Naive thymus-derived CD4-positive, alpha-beta T cell (primary cell): ENCODE measurements around the gene ITGA4. TPM values are rescaled to one million over a fixed set of nuclear protein-coding genes. Genes with fewer than 3 reads are reported as not detected.

Source experiments
- ATAC-seq: fragments of 150-1000 bp; cut with Tn5 transposase; 2 replicates; pipeline ENCODE4 v1.10.0; 2021; ENCODE audit warnings: mild to moderate bottlenecking, moderate library complexity
- CTCF ChIA-PET: fragments of 350-600 bp; sonication (Branson Sonifier 250); formaldehyde crosslinking; loops from one replicate; lab custom pipeline; 2021; ENCODE audit warnings: antibody characterized with exemption; lab: Charles Lee
- POLR2A ChIA-PET: fragments of 350-600 bp; sonication (Branson Sonifier 250); formaldehyde crosslinking; loops from one replicate; lab custom pipeline; 2021; ENCODE audit warnings: antibody characterized with exemption, inconsistent platforms; lab: Charles Lee
- DNase-seq, 9 donors: peaks; one replicate each; pipeline versions ENCODE4 v3.0.0 to v3.0.0-alpha.2; 2020 to 2022; ENCODE audit warnings: mixed read lengths in 1 of 9
- H3K27ac ChIP-seq: one replicate; pipeline ENCODE4 v1.7.0; 2013; ENCODE audit warnings: mild to moderate bottlenecking, low read depth, low read length, moderate library complexity
- H3K27me3 ChIP-seq, 2 donors: one replicate each; pipeline ENCODE4 v1.7.0; 2013; ENCODE audit warnings: low read length in 2 of 2, mild to moderate bottlenecking in 2 of 2, moderate library complexity in 2 of 2; ENCODE audit not compliant: control insufficient read depth in 2 of 2, insufficient read depth in 2 of 2
- H3K36me3 ChIP-seq, 3 experiments: 1 replicate in 2 of 3; 2 replicates in 1 of 3; pipeline ENCODE4 v1.7.0; 2013; ENCODE audit warnings: low read length in 3 of 3, mild to moderate bottlenecking in 3 of 3, moderate library complexity in 1 of 3; ENCODE audit not compliant: insufficient read depth in 3 of 3, control insufficient read depth in 2 of 3
- H3K4me1 ChIP-seq, 2 donors: one replicate each; pipeline ENCODE4 v1.7.0; 2013; ENCODE audit warnings: low read length in 2 of 2, mild to moderate bottlenecking in 2 of 2, moderate library complexity in 1 of 2; ENCODE audit not compliant: control insufficient read depth in 2 of 2, insufficient read depth in 2 of 2
- H3K4me3 ChIP-seq: 2 replicates; pipeline ENCODE4 v1.7.0; 2013; ENCODE audit warnings: mild to moderate bottlenecking, low read length
- H3K9me3 ChIP-seq, 3 experiments: 1 replicate in 2 of 3; 2 replicates in 1 of 3; pipeline ENCODE4 v1.7.0; 2013; ENCODE audit warnings: low read length in 3 of 3; ENCODE audit not compliant: control insufficient read depth in 2 of 3
- H3K27ac Mint-ChIP-seq, 9 donors: one replicate each; pipeline ENCODE4 v1.8.0; 2020 to 2022; ENCODE audit warnings: mixed read lengths in 9 of 9, mild to moderate bottlenecking in 8 of 9, moderate library complexity in 5 of 9, inconsistent platforms in 2 of 9
- H3K27me3 Mint-ChIP-seq, 5 donors: one replicate each; pipeline ENCODE4 v1.8.0; 2021 to 2022; ENCODE audit warnings: mixed read lengths in 5 of 5, mild to moderate bottlenecking in 1 of 5
- H3K36me3 Mint-ChIP-seq, 5 donors: one replicate each; pipeline ENCODE4 v1.8.0; 2020 to 2022; ENCODE audit warnings: mixed read lengths in 5 of 5, mild to moderate bottlenecking in 3 of 5, inconsistent platforms in 1 of 5
- H3K4me1 Mint-ChIP-seq, 7 donors: one replicate each; pipeline ENCODE4 v1.8.0; 2020 to 2022; ENCODE audit warnings: mixed read lengths in 7 of 7, mild to moderate bottlenecking in 3 of 7, inconsistent platforms in 1 of 7
- H3K4me3 Mint-ChIP-seq, 10 donors: one replicate each; pipeline ENCODE4 v1.8.0; 2020 to 2022; ENCODE audit warnings: mild to moderate bottlenecking in 10 of 10, mixed read lengths in 10 of 10, moderate library complexity in 6 of 10, inconsistent platforms in 2 of 10
- H3K9me3 Mint-ChIP-seq, 11 donors: one replicate each; pipeline ENCODE4 v1.8.0; 2020 to 2022; ENCODE audit warnings: mixed read lengths in 11 of 11, mild to moderate bottlenecking in 4 of 11, inconsistent platforms in 1 of 11, moderate library complexity in 1 of 11
- intact Hi-C, 2 donors: fragments of 100-400 bp; cut with micrococcal nuclease; formaldehyde crosslinking; loops; one replicate each; pipeline ENCODE4 v1.15.1; 2023
- polyA plus RNA-seq, 2 donors: library from polyadenylated mRNA; unstranded; fragments of 300-500 nt; fragmentation: Illumina TruSeq; gene quantifications; one replicate each; pipeline ENCODE4 v1.2.3, GENCODE V29; 2021
- total RNA-seq, 6 experiments: library from RNA in 5 of 6; stranded (reverse) in 5 of 6; gene quantifications; 1 replicate in 5 of 6; 2 replicates in 1 of 6; pipeline ENCODE4 v1.2.3 and lab custom pipeline; 2021 to 2026

ITGA4 gene
- total and polyA plus RNA-seq, 7 experiments from 2014 or later: 66.9 to 212 (median 151) TPM

DNA sequence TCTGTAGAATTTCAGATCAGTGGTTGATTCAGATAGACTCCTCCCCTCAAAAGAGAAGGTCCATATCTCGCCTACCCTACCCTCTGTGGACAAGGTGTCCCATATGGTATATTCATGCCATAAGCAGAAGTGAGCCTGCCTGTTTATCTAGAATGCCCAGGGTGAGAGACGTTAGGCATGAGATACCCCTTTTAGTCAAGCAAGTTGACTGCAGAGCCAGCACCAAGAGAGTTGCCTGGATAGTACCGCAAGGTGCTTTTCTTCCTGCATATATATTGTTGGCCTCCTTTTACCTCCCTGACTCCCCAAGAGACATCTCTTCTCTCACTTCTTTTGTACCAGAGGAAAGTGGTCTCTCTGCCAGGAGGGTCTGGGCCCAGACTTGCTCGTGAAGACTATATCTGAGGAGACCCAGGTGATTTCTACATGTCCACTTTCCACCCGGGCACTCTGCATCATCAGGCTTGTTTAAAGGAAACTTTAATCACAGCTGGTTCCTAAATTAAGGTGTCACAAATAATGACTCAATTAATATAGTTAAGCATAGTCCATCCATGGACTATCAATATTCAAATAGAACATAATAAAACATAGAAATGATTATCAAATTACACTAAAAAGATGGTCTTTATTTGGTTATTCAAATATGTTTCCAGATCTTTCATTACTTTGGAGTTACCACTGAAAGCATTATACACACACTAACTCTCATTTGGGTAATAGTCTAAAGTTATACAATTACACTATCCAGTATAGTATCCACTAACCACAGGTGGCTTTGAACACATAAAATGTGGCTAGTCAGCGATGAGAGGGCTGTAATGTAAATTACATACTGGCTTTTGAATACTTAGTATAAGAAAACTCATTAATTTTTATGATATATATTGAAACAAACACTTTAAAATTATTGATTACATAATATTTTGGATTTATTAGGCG, 4.1 kb downstream of the ITGA4 start:
- peak overlapping the region; percentile 89 to 99 (median 95) for H3K4me3 Mint-ChIP-seq
- DNase-seq: peak in 1 of 9 donors; percentile 21

DNA sequence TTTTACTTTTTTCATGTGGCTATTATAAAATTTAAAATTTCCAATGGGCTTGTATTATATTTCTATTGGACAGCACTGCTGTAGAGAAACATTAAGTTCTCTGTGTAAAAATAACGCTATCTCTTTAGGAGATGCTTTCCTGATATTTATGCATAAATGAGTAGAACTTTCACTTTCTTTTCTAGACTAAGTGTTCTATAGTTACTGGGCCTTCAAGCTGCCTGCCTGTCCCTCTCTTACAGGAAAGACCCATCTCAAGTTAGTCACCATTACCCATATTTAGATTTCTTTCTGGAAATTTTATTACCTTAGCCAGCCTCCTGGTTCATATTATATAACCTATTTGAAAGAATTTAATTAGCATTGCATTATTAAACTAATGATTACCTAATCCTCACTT, 4.8 kb downstream of the ITGA4 start:
- no peak for ATAC-seq
- H3K27ac Mint-ChIP-seq: peak overlapping the region; percentile 13 to 91 (median 89)
- H3K9me3 ChIP-seq: no peaks in the 10 kb centered on the region
- H3K9me3 Mint-ChIP-seq: no peaks in the 10 kb centered on the region
- ChIA-PET CTCF (interaction anchor here (0.5 to 1.7 kb wide), 2 partner anchors 334 to 357 kb away, joined by 4 to 6 read pairs; no protein-coding TSS in a partner anchor), POLR2A (interaction anchor here (0.6 to 5.9 kb wide), 8 partner anchors 9 to 481 kb away, joined by 3 to 69 read pairs (median 3); partner anchors contain the start of genes ITPRID2 and UBE2E3)
- no peaks in the 10 kb centered on the region for H3K27me3 Mint-ChIP-seq
- H3K36me3 Mint-ChIP-seq: peaks cover 0 to 60% (median 0%) of the 10 kb centered on the region in 5 donors
- no peaks in the 10 kb centered on the region for H3K27me3 ChIP-seq
- peak in 2 of 9 donors; percentile 32 to 36 for DNase-seq
- peaks cover 49 to 80% (median 67%) of the 10 kb centered on the region in 7 donors for H3K4me1 Mint-ChIP-seq
- H3K27ac ChIP-seq: peak overlapping the region; percentile 68
- H3K36me3 ChIP-seq: peaks cover 0 to 7% (median 6%) of the 10 kb centered on the region in 3 experiments
- peaks cover 28 to 38% of the 10 kb centered on the region in 2 donors for H3K4me1 ChIP-seq
- H3K4me3 ChIP-seq: peak overlapping the region; percentile 34
- peak overlapping the region; percentile 41 to 94 (median 66) for H3K4me3 Mint-ChIP-seq
- intact Hi-C loops: loop anchor here (2.0 to 10.0 kb wide), 2 partner anchors 253 to 479 kb away; no protein-coding TSS in a partner anchor

More for the DNA sequence above, 4.1 kb downstream of the ITGA4 start:
- Histone ChIP-seq H3K4me3 (peak overlapping the region; percentile 91), H3K27me3 (no peaks in the 10 kb centered on the region), H3K36me3 (peaks cover 0 to 7% (median 6%) of the 10 kb centered on the region in 3 experiments), H3K4me1 (peaks cover 30 to 33% of the 10 kb centered on the region in 2 donors), H3K9me3 (no peaks in the 10 kb centered on the region), H3K27ac (peak overlapping the region; percentile 82)
- Mint-ChIP-seq H3K27me3 (no peaks in the 10 kb centered on the region), H3K4me1 (peaks cover 50 to 79% (median 66%) of the 10 kb centered on the region in 7 donors), H3K9me3 (no peaks in the 10 kb centered on the region), H3K27ac (peak overlapping the region; percentile 81 to 98 (median 91)), H3K36me3 (peaks cover 0 to 60% (median 0%) of the 10 kb centered on the region in 5 donors)
- POLR2A ChIA-PET: interaction anchor here (0.6 to 6.2 kb wide), 12 partner anchors 9 to 481 kb away, joined by 3 to 69 read pairs (median 3); partner anchors contain the start of gene UBE2E3
- intact Hi-C loops: loop anchor here (2.0 to 10.0 kb wide), 2 partner anchors 253 to 431 kb away; no protein-coding TSS in a partner anchor
- CTCF ChIA-PET: interaction anchor here (0.5 to 0.6 kb wide), 3 partner anchors 288 to 410 kb away, joined by 3 to 4 read pairs (median 3); no protein-coding TSS in a partner anchor
- no peak for ATAC-seq

DNA sequence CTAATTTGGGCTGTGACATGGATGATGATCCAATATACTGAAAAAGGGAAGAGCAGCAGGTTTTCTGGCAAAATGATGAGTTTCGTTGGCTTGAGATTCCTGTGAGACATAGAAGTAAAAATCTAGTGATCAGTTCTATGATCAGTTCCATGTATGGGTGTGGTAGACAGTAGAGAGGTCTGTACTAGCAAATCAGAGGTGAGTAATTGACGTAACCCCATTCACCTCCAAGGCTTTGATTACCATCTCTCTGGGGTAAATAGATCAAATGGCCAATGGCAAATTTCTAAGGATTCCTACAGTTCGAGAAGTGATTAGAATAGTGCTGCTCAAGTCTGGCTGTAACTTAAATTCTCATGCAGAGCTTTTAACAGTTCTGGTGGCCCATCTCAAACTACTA, 6.4 kb downstream of the ITGA4 start:
- Histone ChIP-seq H3K9me3 (no peaks in the 10 kb centered on the region), H3K4me1 (peaks cover 41 to 52% of the 10 kb centered on the region in 2 donors), H3K4me3 (peak overlapping the region; percentile 26), H3K27ac (peak overlapping the region; percentile 68), H3K27me3 (no peaks in the 10 kb centered on the region), H3K36me3 (peaks cover 0 to 6% (median 0%) of the 10 kb centered on the region in 3 experiments)
- H3K4me3 Mint-ChIP-seq: peak overlapping the region; percentile 12 to 94 (median 62)
- H3K36me3 Mint-ChIP-seq: peaks cover 0 to 56% (median 4%) of the 10 kb centered on the region in 5 donors
- ATAC-seq: peak; percentile 18
- no peaks in the 10 kb centered on the region for H3K27me3 Mint-ChIP-seq
- intact Hi-C loops: loop anchor here (2.0 to 10.0 kb wide), 2 partner anchors 251 to 481 kb away; no protein-coding TSS in a partner anchor
- DNase-seq: no peak
- CTCF ChIA-PET: interaction anchor here (1.0 to 1.7 kb wide), 2 partner anchors 12 to 359 kb away, joined by 3 to 6 read pairs; no protein-coding TSS in a partner anchor
- H3K4me1 Mint-ChIP-seq: peaks cover 51 to 93% (median 83%) of the 10 kb centered on the region in 7 donors
- H3K27ac Mint-ChIP-seq: peak overlapping the region; percentile 16 to 91 (median 89)
- H3K9me3 Mint-ChIP-seq: no peaks in the 10 kb centered on the region
- POLR2A ChIA-PET: interaction anchor here (1.3 to 1.5 kb wide), 2 partner anchors 9 to 152 kb away, joined by 3 to 4 read pairs; no protein-coding TSS in a partner anchor

DNA sequence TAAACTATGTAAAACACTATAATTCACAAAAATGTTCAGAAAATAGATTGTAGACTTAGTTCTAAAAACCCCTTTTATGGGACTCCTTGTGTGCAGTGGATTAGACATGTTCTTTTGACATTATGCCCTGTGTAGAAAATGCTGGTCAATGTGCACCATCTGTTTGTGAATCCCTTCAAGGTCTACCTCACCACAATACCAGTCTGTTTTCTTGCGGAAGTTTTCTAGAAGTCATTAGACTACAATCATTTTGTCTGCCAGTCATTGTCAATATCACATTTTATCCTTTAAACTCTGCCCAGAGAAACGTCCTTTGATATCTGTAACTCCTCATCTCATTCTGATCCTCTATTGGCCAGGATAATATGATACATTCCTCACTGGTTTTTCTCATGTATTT, 7.8 kb downstream of the ITGA4 start:
- H3K36me3 ChIP-seq: peaks cover 0 to 6% (median 0%) of the 10 kb centered on the region in 3 experiments
- intact Hi-C loops: loop anchor here in 1 of 2 donors (10.0 kb wide), 1 partner anchor 250 kb away; no protein-coding TSS in a partner anchor
- POLR2A ChIA-PET: interaction anchor here (0.7 to 1.3 kb wide), 2 partner anchors 10 to 167 kb away, joined by 3 to 4 read pairs; no protein-coding TSS in a partner anchor
- H3K9me3 ChIP-seq: no peaks in the 10 kb centered on the region
- Mint-ChIP-seq H3K36me3 (peaks cover 0 to 54% (median 8%) of the 10 kb centered on the region in 5 donors), H3K27me3 (no peaks in the 10 kb centered on the region), H3K4me1 (peaks cover 51 to 90% (median 85%) of the 10 kb centered on the region in 7 donors), H3K27ac (peak overlapping the region; percentile 66 to 90 (median 84)), H3K9me3 (peaks cover 0 to 8% (median 0%) of the 10 kb centered on the region in 11 donors), H3K4me3 (peak overlapping the region in 9 of 10 donors; percentile 23 to 91 (median 58))
- H3K27me3 ChIP-seq: no peaks in the 10 kb centered on the region
- CTCF ChIA-PET: interaction anchor here (1.0 kb wide), 1 partner anchor 250 kb away, joined by 4 read pairs; no protein-coding TSS in a partner anchor
- no peak overlapping the region for H3K4me3 ChIP-seq
- DNase-seq (no peak), ATAC-seq (no peak)
- H3K27ac ChIP-seq: peak overlapping the region; percentile 43
- H3K4me1 ChIP-seq: peaks cover 41 to 52% of the 10 kb centered on the region in 2 donors

DNA sequence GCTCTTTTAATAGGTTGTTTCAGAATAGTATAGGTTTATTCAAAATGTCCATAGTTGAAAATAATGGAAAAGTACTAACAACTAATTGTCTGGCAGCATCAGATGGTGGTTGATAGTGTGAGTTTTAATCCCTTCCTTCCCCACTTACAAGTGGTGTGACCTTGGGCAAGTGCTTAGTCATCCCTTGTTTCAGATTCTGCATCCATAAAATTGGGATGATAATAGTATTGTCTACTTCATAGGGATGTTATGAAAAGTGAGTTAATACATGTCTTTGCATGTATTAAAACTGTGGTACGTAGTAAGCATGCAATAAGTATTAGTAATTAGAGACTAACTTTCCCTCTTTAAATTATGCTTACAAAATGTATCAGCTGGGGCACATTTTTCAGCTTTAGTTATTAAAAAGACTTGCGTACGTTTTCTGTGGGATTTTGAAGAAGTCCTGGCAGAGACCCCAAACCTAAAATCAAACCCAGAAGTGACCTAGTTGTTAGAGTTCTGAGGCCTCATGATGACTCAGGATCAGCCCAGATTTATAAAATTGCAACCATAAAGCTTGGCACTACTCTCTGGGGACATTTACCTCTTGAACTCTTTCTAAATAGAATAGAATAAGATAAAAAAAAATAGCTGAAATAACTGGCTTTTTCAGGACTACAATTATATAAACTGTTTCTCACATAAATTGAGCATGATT, 8.6 kb downstream of the ITGA4 start:
- peak overlapping the region in 8 of 10 donors; percentile 10 to 91 (median 44) for H3K4me3 Mint-ChIP-seq
- no peaks in the 10 kb centered on the region for H3K27me3 ChIP-seq
- ChIA-PET POLR2A (interaction anchor here (0.5 to 1.7 kb wide), 6 partner anchors 8 to 487 kb away, joined by 3 to 11 read pairs (median 3); partner anchors contain the start of gene ITGA4), CTCF (interaction anchor here (0.6 to 4.0 kb wide), 13 partner anchors 8 to 486 kb away, joined by 3 to 43 read pairs (median 4); partner anchors contain the start of genes ITGA4 and UBE2E3)
- no peak overlapping the region for H3K4me3 ChIP-seq
- H3K27ac ChIP-seq: peak overlapping the region; percentile 65
- H3K36me3 Mint-ChIP-seq: peaks cover 0 to 53% (median 12%) of the 10 kb centered on the region in 5 donors
- H3K4me1 Mint-ChIP-seq: peaks cover 53 to 90% (median 85%) of the 10 kb centered on the region in 7 donors
- peaks cover 0 to 6% (median 0%) of the 10 kb centered on the region in 3 experiments for H3K36me3 ChIP-seq
- no peaks in the 10 kb centered on the region for H3K27me3 Mint-ChIP-seq
- H3K4me1 ChIP-seq: peaks cover 48 to 60% of the 10 kb centered on the region in 2 donors
- no peaks in the 10 kb centered on the region for H3K9me3 ChIP-seq
- intact Hi-C loops: loop anchor here (1.0 to 10.0 kb wide), 8 partner anchors 8 to 389 kb away; no protein-coding TSS in a partner anchor
- peaks cover 0 to 8% (median 0%) of the 10 kb centered on the region in 11 donors for H3K9me3 Mint-ChIP-seq
- DNase-seq (no peak), ATAC-seq (no peak)
- peak overlapping the region in 8 of 9 donors; percentile 55 to 95 (median 86) for H3K27ac Mint-ChIP-seq
